Measurements from ENCODE around the gene TCP11L2. TPM values are rescaled to one million over a fixed set of nuclear protein-coding genes. Genes with fewer than 3 reads are reported as not detected.
A peak's percentile ranks its signal among the peaks of the same experiment; 100 is the strongest.
"Not testable (repeated sequence)": the region's sequence is repeated elsewhere in the genome, so short reads cannot be mapped to it uniquely, and the experiment has no call there.

TCP11L2 gene
- total RNA-seq, 2 experiments from 2014 or later, result 7.3 to 7.7 TPM

DNA sequence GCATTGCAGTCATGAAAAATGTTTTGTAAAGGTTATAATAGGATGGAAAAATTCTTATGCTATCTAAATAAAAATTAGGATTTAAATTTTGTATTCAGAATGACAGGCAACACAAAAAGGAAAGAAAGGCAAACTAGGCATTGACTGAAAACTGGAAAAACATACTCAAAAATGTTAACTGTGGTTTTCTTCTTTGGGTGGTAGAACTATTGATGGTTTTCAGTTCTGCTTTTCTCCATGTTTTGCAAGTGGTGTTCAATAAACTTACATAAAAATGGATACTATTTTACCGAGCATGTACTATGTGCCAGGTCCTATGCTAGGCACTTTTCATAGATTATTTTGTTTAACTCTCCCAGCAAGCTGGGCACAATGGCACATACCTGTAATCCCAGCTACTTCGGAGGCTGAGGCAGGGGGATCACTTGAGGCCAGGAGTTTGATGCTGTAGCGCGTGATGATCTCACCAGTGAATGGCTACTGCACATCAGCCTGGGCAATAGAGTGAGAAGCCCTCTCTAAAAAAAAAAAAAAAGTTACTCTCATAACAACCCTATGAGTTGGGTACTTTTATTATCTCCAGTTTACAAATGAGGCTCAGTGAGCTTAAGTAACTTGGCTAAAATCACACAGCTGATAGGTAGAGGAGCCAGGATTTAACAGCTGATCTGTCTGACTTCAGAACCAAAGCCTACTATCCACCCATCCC is 26.3 kb upstream of the TCP11L2 start:
- Mint-ChIP-seq H3K9me3 (no peaks in the 10 kb centered on the region), H3K27me3 (no peaks in the 10 kb centered on the region), H3K4me1 (peaks cover 2% of the 10 kb centered on the region), H3K4me3 (no peak overlapping the region), H3K36me3 (no peaks in the 10 kb centered on the region), H3K27ac (no peak overlapping the region)
- no peak for DNase-seq

DNA sequence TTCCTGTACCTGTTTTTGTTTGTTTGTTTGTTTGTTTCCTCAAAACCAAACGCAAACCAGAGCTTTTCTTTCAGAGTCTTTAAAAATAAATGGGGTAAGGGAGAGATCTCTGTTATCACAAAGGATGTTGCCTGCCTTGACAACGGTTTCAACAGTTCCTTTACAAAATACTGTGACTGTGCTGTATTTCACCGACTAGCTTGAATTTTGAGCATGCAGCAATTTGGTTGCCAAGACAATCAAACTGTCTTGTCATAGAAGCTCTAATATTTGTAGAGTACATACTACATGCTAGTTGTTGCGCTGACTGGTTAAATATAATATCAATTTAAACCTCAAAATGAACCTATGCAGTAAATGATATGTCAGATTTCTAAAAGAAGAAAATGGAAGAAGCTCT is 22.4 kb upstream of the TCP11L2 start:
- Mint-ChIP-seq H3K4me1 (peaks cover 16% of the 10 kb centered on the region), H3K9me3 (peaks cover 5% of the 10 kb centered on the region)

DNA sequence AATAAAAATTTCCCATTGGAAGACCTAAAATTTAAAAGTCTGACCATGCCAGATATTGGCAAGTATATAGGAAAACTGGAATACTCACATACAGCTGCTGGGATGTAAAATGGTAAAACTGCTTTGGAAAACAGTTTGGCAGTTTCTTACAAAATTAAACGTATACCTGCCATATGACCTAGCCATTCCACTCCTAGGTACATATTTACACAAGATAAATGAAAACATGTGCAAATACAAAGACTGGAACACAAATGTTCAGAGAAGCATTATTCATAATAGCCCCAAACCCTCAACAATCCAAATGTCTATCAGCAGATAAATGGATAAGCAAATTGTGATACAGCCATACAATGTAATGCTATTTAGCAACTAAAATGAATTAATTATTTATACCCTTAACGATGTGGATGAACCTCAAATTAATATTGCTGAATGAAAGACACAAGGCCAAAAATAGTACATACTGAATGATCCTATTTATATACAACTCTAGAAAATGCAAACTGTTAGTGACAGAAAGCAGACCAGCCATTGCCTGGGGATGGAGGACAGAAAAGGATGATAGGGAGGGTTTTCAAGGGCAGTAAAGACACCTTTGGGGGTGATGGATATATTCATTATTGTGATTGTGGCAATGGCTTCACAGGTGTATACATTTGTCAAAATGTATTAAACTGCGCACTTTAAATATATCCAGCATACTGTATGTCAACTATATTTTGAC is 21.3 kb upstream of the TCP11L2 start:
- peaks cover 3% of the 10 kb centered on the region for H3K36me3 Mint-ChIP-seq
- peaks cover 6% of the 10 kb centered on the region for H3K27me3 Mint-ChIP-seq
- no peak for DNase-seq
- peaks cover 5% of the 10 kb centered on the region for H3K9me3 Mint-ChIP-seq
- H3K4me3 Mint-ChIP-seq, result no peak overlapping the region
- no peak overlapping the region for H3K27ac Mint-ChIP-seq
- H3K4me1 Mint-ChIP-seq, result peaks cover 16% of the 10 kb centered on the region

More for the DNA sequence above, 22.4 kb upstream of the TCP11L2 start:
- H3K36me3 Mint-ChIP-seq, result peaks cover 3% of the 10 kb centered on the region
- DNase-seq, result no peak
- H3K27ac Mint-ChIP-seq, result no peak overlapping the region
- peaks cover 5% of the 10 kb centered on the region for H3K27me3 Mint-ChIP-seq
- H3K4me3 Mint-ChIP-seq, result no peak overlapping the region

DNA sequence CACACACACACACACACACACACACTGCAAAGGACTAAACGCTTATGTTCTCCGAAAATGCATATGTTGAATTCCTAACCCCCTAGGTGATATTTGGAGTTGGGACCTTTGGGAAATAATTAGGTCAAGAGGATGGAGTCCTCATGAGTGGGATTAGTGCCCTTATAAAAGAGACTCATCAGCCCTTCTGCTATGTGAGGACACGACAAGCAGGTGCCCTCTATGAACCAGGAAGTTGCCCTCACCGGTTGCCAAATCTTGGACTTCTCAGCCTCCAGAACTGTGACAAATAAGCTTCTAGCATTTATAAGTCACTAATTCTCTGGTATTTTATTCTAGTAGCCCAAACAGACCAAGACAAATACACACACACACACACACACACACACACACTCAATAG is 20.7 kb upstream of the TCP11L2 start:
- peaks cover 6% of the 10 kb centered on the region for H3K27me3 Mint-ChIP-seq
- peaks cover 5% of the 10 kb centered on the region for H3K9me3 Mint-ChIP-seq
- H3K4me3 Mint-ChIP-seq, result no peak overlapping the region

DNA sequence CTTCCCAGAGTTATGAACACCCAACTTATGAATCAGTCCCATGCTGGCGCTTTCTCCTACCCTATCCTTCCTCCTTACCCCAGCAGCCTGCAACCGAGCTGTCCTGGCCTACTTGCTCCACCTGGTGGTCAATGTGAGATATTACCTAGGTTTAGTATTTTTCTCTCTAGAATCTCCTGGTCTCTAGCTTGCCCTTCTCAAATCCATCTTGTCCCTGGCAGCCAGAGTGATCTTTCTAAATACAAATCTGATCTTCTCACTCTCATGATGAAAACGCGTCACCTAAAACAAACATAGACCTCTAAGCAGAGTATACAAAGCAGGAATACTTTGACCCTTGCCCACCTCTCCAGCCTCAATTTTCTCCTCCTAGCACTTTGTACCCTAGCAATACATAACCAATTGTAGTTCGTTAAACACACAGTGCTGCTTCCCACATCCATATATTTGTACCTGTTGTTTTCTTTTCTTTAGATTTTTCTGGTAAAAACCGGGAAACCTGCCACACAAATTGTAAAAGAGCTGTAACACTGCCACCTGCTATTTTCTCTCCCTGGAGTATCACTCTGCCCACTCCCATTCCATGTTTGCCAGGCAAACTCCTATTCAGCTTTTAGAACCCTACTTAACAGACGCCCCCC is 20.0 kb upstream of the TCP11L2 start:
- H3K4me1 Mint-ChIP-seq, result peaks cover 20% of the 10 kb centered on the region
- H3K9me3 Mint-ChIP-seq, result peaks cover 5% of the 10 kb centered on the region
- H3K27me3 Mint-ChIP-seq, result peaks cover 6% of the 10 kb centered on the region
- DNase-seq, result peak; percentile 26
- no peak overlapping the region for H3K4me3 Mint-ChIP-seq
- H3K27ac Mint-ChIP-seq, result no peak overlapping the region
- H3K36me3 Mint-ChIP-seq, result peaks cover 3% of the 10 kb centered on the region

More for the DNA sequence above, 20.7 kb upstream of the TCP11L2 start:
- peaks cover 16% of the 10 kb centered on the region for H3K4me1 Mint-ChIP-seq
- H3K27ac Mint-ChIP-seq, result no peak overlapping the region
- peaks cover 3% of the 10 kb centered on the region for H3K36me3 Mint-ChIP-seq
- no peak for DNase-seq

DNA sequence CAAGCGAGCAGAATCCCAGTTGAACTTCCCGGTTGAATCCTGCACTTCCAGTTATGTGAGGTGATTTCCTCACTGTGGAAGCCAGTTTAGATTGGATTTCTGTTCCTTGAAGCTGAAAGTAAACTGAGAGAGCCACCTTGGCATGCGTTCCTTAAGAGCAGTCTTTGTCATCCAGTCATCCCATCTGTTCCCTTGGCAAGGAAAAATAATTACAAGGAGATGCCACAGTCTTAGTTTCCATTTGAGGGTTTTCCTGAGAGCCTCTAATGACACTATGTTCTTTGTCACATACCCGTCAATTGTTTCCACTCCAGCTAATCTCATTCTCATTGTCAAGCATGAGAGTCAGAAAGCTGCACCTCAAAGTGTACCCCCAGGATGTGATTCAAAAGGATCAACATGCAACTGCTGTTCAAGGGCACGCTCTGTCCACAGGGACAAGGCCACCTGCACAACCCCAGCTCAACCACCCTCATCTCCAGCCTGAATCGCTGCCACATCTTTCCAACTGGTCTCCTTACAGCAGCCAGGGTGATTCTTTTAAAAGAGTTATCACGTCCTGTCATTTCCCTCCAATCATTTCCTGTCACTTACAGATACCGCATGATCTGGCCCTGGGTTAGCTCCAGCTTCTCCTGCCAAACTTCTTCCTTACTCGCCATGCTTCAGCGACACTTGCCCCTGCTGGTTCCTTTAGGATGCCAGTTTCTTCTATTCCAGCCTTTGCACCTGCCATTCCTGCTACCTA is 18.0 kb upstream of the TCP11L2 start:
- no peak for DNase-seq
- peaks cover 7% of the 10 kb centered on the region for H3K9me3 Mint-ChIP-seq

DNA sequence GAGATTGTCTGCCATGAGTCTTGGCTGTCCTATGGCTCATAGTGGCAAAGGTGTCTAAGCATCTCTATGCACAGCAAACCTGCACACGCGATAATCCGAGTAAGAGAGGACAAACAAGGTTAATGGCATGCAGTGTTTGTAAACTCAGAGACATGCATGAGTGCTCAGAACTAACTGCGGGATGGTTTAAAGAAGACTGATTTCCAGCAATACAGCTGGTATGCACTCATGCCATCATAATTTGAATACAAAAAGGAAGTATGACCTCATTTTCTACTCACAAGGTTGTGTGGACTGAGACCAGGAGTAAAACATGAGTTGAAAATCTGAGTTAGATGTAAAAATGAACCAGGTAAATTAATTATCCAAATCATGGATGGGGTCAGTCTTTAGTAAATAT is 16.6 kb upstream of the TCP11L2 start:
- no peak for DNase-seq
- Mint-ChIP-seq H3K36me3 (peaks cover 3% of the 10 kb centered on the region), H3K27ac (no peak overlapping the region), H3K4me3 (no peak overlapping the region), H3K27me3 (peaks cover 6% of the 10 kb centered on the region), H3K4me1 (peaks cover 30% of the 10 kb centered on the region), H3K9me3 (peaks cover 7% of the 10 kb centered on the region)

More for the DNA sequence above, 18.0 kb upstream of the TCP11L2 start:
- Mint-ChIP-seq H3K4me3 (no peak overlapping the region), H3K36me3 (peaks cover 3% of the 10 kb centered on the region), H3K4me1 (peaks cover 31% of the 10 kb centered on the region), H3K27me3 (peaks cover 6% of the 10 kb centered on the region), H3K27ac (no peak overlapping the region)

DNA sequence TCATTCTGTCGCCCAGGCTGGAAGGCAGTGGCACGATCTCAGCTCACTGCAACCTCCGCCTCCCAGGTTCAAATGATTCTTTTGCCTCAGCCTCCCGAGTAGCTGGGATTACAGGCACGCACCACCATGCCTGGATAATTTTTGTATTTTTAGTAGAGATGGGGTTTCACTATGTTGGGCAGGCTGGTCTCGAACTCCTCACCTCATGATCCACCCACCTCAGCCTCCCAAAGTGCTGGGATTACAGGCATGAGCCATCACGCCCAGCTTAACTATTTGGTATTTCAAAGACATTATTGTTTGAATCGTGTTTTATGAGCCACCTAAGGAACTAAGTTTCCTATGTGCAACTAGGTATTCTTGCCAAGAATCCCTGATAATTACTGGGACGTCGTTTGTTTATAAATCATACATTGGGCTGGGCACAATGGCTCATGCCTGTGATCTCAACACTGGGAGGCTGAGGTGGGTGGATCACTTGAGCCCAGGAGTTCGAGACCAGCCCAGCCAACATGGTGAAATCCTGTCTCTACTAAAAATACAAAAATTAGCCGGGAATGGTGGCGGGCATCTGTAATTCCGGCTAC is 15.9 kb upstream of the TCP11L2 start:
- H3K9me3 Mint-ChIP-seq, H3K27me3 Mint-ChIP-seq: not testable (repeated sequence)
- peaks cover 30% of the 10 kb centered on the region for H3K4me1 Mint-ChIP-seq

DNA sequence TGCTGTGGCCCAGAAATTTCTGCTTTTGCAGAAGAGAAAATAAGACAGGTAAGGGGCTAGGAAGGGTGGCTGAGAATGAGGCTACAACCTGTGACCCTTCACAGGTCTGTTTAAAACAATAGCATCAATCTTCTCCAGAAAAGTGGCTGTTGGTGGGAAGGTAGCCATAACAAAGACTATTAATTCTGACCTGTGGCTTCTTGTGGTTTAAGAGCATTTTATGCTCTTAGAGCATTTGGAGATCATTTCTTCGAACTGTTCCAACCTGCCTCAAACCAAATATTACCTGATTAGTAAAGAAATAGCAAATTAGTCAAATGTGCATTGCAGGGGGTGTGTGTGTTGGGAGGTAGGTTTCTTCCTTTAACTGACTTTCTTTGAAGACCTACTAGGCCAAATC is 15.2 kb upstream of the TCP11L2 start:
- Mint-ChIP-seq H3K36me3 (peaks cover under 1% of the 10 kb centered on the region), H3K4me1 (peaks cover 28% of the 10 kb centered on the region), H3K27ac (peak overlapping the region; percentile 75), H3K4me3 (no peak overlapping the region), H3K9me3 (peaks cover 4% of the 10 kb centered on the region), H3K27me3 (peaks cover 6% of the 10 kb centered on the region)
- DNase-seq, result no peak

More for the DNA sequence above, 15.9 kb upstream of the TCP11L2 start:
- not testable (repeated sequence) for H3K27ac Mint-ChIP-seq, DNase-seq, H3K4me3 Mint-ChIP-seq, H3K36me3 Mint-ChIP-seq

DNA sequence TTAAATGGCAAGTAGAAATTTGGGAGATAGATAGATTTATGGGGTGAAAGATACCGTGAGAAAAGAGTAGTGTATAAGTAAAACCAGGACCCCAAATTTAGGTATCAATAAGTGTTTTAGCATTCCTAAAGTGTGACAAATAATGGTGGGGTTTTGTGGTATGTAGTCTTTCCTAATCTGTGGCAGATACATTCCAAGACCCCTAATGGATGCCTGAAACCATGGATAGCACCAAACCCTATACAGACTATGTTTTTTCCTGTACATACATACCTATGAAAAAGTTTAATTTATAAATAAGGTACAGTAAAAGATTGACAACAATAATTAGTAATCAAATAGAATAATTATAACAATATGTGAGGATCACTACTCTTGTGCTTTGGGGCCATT is 14.4 kb upstream of the TCP11L2 start:
- Mint-ChIP-seq H3K36me3 (no peaks in the 10 kb centered on the region), H3K4me3 (no peak overlapping the region), H3K9me3 (peaks cover 2% of the 10 kb centered on the region), H3K4me1 (peaks cover 24% of the 10 kb centered on the region), H3K27ac (peak overlapping the region; percentile 75), H3K27me3 (peaks cover 6% of the 10 kb centered on the region)
- DNase-seq, result no peak

DNA sequence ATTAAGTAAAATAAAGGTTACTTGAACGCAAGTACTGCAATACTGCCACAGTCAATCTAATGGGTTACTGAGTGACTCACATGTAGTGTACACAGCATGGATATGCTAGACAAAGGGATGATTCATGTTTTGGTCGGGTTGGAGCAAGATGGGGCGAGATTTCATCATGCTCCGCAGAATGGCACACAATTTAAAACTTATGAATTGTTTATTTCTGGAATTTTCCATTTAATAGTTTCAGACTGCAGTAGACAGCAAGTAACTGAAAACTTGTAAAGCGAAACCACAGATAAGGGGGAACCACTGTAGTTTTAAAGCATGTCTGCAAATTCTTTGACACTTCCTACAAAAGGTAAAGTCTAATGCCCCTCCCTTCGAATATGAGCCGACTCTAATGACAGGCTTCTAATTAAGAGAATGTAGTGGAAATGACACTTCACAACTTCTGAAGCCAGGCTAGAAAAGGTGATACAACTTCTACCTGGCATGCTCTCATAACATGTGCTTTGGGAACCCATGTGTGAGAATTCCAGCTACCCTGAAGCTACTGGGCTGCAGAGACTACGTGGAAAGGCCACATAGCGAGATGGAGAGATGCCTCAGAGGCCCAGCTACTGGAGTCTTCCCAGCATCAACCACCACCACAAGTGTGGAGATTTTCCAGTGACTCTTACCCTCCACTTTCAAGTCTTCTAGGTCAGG is 13.9 kb upstream of the TCP11L2 start:
- peak overlapping the region; percentile 90 for H3K27ac Mint-ChIP-seq
- H3K9me3 Mint-ChIP-seq, result peaks cover 2% of the 10 kb centered on the region
- DNase-seq, result peak; percentile 37
- peaks cover 6% of the 10 kb centered on the region for H3K27me3 Mint-ChIP-seq
- peaks cover 24% of the 10 kb centered on the region for H3K4me1 Mint-ChIP-seq
- H3K4me3 Mint-ChIP-seq, result no peak overlapping the region
- H3K36me3 Mint-ChIP-seq, result no peaks in the 10 kb centered on the region

DNA sequence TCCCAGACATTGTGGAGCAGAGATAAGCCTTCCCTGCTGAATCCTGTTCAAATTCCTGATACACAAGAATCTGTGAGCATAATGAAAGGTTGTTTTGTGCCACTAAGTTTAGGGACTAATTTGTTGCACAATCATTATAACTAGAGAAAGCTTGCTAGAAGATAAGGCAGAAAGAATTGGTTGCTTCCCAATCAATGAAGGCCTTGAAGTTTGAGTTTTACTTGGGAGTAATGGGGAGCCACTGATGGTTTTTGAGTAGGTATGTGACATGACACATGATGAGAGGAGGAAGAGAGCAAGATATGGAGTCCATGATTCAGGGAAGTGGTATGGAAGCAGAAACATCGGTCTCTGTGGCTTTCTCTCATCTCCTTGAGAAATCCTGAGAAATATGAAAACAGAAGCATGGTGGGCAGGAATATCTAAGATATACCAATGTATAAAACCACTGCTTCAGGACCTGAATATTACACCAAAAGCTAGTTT is 13.3 kb upstream of the TCP11L2 start:
- Mint-ChIP-seq H3K9me3 (peaks cover 2% of the 10 kb centered on the region), H3K4me1 (peaks cover 23% of the 10 kb centered on the region), H3K36me3 (no peaks in the 10 kb centered on the region), H3K4me3 (no peak overlapping the region), H3K27me3 (peaks cover 6% of the 10 kb centered on the region), H3K27ac (peak overlapping the region; percentile 90)
- DNase-seq, result no peak

DNA sequence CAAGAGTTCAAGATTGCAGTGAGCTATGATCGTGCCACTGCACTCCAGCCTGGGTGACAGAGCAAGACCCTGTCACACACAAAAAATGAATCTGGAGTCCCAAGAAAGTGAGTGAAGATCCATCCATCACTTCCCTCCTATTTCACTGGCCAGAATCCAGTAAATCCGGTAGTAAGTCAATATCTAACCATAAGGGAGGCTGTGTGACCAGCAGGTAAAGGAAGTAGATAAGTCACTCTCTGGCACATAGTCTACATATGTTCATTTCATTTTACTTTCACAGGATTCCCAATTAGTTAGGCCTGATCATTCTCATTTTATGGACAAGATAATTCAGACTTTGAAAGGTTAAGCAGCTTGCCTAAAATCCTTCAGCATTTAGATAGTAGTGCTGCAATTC is 11.9 kb upstream of the TCP11L2 start:
- H3K9me3 Mint-ChIP-seq, result peaks cover 2% of the 10 kb centered on the region
- no peak overlapping the region for H3K27ac Mint-ChIP-seq
- H3K27me3 Mint-ChIP-seq, result no peaks in the 10 kb centered on the region
- H3K36me3 Mint-ChIP-seq, result no peaks in the 10 kb centered on the region
- H3K4me1 Mint-ChIP-seq, result peaks cover 15% of the 10 kb centered on the region
- no peak for DNase-seq
- no peak overlapping the region for H3K4me3 Mint-ChIP-seq

DNA sequence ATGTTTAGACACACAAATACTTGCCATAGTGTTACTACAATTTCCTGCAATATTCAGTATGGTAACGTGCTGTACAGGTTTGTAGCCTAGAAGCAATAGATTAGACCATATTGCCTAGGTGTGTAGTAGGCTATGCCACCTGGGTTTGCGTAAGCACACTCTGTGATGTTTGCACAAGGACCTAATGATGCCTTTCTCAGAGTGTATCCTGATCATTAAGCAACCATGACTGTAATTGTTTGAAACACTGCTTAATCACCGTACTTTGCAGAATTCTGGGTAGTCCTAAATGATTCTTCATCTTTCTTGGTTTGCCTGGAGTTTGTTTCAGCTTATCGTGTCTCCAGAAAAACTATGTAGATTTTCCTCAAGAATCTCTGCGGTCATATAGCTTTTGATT is 11.2 kb upstream of the TCP11L2 start:
- Mint-ChIP-seq H3K4me3 (no peak overlapping the region), H3K9me3 (peaks cover 2% of the 10 kb centered on the region), H3K27me3 (no peaks in the 10 kb centered on the region), H3K27ac (no peak overlapping the region), H3K36me3 (no peaks in the 10 kb centered on the region), H3K4me1 (peaks cover 15% of the 10 kb centered on the region)
- DNase-seq, result no peak
